ENCODE data around the gene RPL23.

DNA sequence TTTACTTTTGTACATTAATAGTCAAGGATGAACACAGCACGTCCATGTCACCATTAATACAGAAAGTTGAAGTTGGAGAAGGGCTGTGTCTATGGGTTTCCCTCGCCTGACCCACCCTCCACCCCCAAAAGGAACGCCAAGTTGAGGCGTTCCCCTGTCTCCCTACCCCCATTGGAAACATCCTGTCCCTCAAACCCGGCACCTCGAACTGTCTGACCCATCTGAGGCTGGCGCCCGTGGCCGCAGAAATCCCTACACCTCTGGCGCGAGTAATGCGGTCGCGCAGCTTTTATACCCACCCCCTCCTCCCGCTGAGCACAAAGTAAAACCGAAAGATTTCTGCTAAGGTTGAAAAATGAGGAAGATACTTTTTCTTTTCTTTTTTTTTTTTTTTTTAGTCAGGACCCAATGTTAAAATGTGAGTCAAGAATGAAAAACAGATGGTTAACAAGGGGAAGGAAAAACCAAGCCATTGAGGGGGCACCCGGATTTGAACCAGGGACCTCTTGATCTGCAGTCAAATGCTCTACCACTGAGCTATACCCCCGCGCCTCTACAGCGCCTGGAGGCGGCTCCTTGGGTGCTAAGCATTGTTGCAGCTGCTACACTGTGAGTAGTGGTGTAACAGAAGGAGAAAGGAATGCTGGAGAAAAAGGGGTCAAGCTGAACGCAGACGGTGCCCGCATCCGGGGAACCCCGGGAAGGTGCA, 15.4 kb upstream of the RPL23 start:
- TF ChIP-seq SMC3 (conservative IDR thresholded peaks at IDR 0.05; ENCODE audit: insufficient read depth, low read depth, low read length) (no peak), ZBTB1 (CRISPR knock-in tag; IDR thresholded peaks at IDR 0.05; ENCODE audit: borderline replicate concordance, low read depth) (no peak), SLC30A9 (CRISPR knock-in tag; IDR thresholded peaks at IDR 0.05) (no peak), ZSCAN29 (IDR thresholded peaks at IDR 0.05) (no peak; the same call in 1 of the 2 replicates), SMARCA5 (IDR thresholded peaks at IDR 0.05) (no peak), TAF1 (IDR thresholded peaks at IDR 0.05; ENCODE audit: control insufficient read depth, extremely low read depth, insufficient read depth, low read length, severe bottlenecking) (no peak), KLF13 (tag; IDR thresholded peaks at IDR 0.05; ENCODE audit: borderline replicate concordance, low read depth) (no peak), NRF1 (conservative IDR thresholded peaks at IDR 0.05 in 1 of 2, IDR thresholded peaks at IDR 0.05 in 1 of 2) (peak; percentile 54 to 61; a peak in 3 of 4 replicates), POLR2A (conservative IDR thresholded peaks at IDR 0.05) (no peak), NBN (IDR thresholded peaks at IDR 0.05; ENCODE audit: low read depth) (peak; percentile 93), ZNF785 (CRISPR knock-in tag; IDR thresholded peaks at IDR 0.05) (no peak)
- TF ChIP-seq, protein P1, sequence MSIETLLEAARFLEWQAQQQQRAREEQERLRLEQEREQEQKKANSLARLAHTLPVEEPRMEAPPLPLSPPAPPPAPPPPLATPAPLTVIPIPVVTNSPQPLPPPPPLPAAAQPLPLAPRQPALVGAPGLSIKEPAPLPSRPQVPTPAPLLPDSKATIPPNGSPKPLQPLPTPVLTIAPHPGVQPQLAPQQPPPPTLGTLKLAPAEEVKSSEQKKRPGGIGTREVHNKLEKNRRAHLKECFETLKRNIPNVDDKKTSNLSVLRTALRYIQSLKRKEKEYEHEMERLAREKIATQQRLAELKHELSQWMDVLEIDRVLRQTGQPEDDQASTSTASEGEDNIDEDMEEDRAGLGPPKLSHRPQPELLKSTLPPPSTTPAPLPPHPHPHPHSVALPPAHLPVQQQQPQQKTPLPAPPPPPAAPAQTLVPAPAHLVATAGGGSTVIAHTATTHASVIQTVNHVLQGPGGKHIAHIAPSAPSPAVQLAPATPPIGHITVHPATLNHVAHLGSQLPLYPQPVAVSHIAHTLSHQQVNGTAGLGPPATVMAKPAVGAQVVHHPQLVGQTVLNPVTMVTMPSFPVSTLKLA (conservative IDR thresholded peaks at IDR 0.05) = peak in 1 of 2 experiments; percentile 7; a peak in 1 of 4 replicates
- TF ChIP-seq, protein P2, sequence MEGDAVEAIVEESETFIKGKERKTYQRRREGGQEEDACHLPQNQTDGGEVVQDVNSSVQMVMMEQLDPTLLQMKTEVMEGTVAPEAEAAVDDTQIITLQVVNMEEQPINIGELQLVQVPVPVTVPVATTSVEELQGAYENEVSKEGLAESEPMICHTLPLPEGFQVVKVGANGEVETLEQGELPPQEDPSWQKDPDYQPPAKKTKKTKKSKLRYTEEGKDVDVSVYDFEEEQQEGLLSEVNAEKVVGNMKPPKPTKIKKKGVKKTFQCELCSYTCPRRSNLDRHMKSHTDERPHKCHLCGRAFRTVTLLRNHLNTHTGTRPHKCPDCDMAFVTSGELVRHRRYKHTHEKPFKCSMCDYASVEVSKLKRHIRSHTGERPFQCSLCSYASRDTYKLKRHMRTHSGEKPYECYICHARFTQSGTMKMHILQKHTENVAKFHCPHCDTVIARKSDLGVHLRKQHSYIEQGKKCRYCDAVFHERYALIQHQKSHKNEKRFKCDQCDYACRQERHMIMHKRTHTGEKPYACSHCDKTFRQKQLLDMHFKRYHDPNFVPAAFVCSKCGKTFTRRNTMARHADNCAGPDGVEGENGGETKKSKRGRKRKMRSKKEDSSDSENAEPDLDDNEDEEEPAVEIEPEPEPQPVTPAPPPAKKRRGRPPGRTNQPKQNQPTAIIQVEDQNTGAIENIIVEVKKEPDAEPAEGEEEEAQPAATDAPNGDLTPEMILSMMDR (IDR thresholded peaks at IDR 0.05 in 2 of 3, conservative IDR thresholded peaks at IDR 0.05 in 1 of 3; ENCODE audit: insufficient read depth in 2 of 3, low read depth in 1 of 3, low read length in 3 of 3) = peak; percentile 63 to 67 (median 64)
